GM15510 (cell line): Measurements from ENCODE around the gene RBFOX2.

Source experiments
- POLR2A ChIP-seq: IDR thresholded peaks from 3 replicates; pipeline ENCODE4 v1.6.1; 2011; ENCODE audit warnings: borderline replicate concordance; ENCODE audit not compliant: insufficient read length; ENCODE audit errors: extremely low read depth

The RBFOX2 gene

DNA sequence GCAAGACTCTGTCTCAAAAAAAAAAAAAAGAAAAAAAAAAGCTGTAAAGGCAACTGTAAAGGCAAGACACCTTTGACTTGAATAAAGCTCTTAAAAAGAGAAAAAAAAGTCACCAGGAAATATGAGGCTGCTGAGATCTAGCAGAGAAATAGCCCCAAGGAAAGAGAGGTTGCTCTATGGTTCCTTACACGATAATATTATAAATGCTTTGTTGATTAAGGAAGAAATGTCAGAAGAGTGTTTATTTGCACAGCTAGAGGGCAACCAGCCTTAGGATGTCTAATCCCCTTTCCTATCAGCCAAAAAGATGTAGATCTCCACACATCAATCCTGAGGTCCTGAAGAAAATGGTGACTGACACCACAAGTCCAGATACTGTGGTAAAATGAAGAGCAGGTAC, 32.0 kb downstream of the RBFOX2 start:
- TF ChIP-seq POLR2A, result no peak

DNA sequence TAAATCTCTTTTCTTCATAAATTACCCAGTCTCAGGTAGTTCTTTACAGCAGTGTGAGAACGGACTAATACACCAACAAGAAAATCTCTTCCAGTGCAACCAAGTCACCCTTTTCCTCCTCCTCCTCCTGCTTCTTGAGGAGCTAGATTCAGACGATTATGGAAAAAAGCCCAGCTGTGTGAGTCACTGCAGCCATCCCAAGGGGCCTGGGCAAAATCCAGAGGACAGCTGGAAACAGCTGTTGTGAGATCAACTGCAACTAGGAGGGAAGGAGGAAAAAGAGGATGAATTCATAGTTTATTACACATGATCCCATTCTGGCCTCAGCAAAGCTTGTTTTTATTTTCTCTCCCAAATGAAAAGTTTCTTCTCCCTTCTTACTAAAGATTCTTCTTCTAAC, 32.9 kb downstream of the RBFOX2 start:
- TF ChIP-seq POLR2A, result no peak

GRCh38 chr22:35995348-35995747, 33.3 kb downstream of the RBFOX2 start:
- TF ChIP-seq POLR2A, result no peak

DNA sequence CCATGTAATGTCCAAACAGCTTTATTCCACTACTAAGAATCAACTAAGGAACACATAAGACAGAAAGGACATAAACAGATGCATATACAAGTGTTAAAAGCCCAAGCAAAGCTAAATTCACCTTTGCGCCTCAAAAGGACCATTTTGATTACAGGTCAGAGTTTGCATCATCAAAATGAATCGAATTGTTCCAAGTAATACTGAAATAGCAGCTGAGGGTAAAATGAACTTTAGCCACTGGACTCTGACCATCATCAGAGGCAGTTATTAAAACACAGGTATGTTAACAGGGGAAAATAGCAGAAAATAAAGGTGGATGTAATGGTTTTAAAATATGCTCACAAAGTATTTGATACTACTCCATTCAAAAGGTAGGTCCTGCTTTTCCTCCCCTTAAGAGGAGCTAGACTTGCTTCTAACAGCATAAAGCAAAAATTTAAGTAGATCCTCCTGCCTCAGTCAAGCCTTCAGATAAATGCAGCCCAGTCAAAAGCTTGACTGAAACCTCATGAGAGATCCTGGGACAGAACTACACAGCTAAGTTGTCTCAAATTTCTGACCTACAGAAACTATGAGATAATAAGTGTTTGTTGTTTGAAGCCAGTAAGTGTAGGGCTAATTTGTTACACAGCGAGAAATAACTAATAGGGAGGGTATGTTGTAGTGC, 35.4 kb downstream of the RBFOX2 start:
- no peak for TF ChIP-seq POLR2A

GRCh38 chr22:35991168-35991567, 37.5 kb downstream of the RBFOX2 start:
- TF ChIP-seq POLR2A, result no peak

GRCh38 chr22:35988030-35988429, 40.6 kb downstream of the RBFOX2 start:
- TF ChIP-seq POLR2A, result no peak

DNA sequence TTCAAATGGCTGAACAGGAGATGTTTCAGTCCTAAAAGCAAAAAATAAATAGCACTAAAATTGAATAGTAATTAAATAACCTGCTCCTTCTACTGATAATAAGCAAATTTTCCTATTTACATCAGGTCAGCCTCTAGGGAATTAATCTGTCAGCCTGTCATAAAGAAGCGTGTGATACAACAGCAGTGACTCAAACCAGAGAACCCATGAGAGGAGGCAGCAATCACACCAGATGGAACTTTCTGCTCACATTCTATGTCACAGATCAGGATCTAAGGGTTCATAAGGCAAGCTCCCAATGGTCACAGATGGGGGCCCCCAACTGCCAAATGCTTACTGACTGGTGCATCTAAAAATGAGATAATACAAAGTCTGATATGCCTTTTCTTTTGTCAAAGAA, 41.1 kb downstream of the RBFOX2 start:
- no peak for TF ChIP-seq POLR2A

DNA sequence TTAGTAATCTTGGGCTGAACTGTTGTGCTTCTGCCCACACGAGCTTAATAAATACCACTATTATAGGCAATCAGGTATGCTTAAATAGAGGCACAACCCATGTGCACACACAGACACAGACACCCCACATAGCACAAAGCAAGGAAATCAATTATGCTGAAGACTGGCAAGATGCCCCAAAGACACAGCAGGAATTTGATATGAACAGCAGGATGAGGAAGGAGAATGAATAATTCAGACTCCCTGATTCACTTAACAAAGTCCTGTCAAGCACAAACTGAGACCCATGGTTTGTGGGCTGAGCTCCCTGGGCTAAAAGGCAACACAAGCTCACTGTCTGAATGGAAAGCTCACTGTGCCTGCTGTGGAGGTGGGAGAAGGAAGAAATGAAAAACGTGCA, 42.5 kb downstream of the RBFOX2 start:
- no peak for TF ChIP-seq POLR2A

DNA sequence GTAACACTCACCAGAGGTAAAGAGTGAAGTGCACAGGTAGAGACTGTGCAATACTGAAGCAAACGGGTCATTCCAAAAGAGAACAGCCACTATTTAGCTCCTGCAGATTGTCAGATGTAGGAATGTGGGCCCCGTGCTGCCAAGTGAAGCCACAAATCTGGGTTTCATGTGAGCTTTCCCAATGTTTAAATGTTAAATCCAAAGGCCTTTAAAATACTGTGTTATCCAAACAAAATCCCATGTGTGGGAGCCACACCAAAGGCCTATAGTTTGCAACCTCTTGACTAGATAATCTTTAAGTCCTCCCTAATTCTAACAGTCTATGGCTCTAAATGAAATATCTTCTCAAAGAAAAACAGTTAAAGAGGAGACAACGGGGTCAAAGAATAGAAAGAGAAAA, 43.3 kb downstream of the RBFOX2 start:
- TF ChIP-seq POLR2A, result no peak

- TF ChIP-seq POLR2A, result no peak
These were observed 44.1 kb downstream of the RBFOX2 start for GRCh38 chr22:35984183-35985175.

- TF ChIP-seq POLR2A, result no peak
These were observed 46.7 kb downstream of the RBFOX2 start for GRCh38 chr22:35981900-35982299.

GRCh38 chr22:35978889-35979288, 49.7 kb downstream of the RBFOX2 start:
- TF ChIP-seq POLR2A, result no peak

- TF ChIP-seq POLR2A, result no peak
These were observed 50.4 kb downstream of the RBFOX2 start for GRCh38 chr22:35978201-35978600.

DNA sequence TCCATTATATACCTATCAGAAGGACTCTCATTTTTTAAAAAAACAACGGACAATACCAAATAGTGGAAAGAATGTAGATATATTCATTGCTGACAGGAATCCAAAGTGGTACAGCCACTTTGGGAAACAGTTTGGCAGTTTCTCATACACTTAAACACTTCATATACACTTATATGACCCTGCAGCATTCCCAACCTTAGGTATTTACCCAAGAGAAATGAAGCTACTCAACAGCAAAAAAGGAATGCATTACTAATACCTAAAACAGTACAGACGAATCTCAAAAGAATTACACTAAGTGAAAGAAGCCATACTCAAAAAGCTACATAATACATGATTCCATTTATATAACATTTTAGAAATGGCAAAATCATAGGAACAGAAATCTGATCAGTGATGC, 51.5 kb downstream of the RBFOX2 start:
- no peak for TF ChIP-seq POLR2A

GRCh38 chr22:35973388-35973787, 55.2 kb downstream of the RBFOX2 start:
- TF ChIP-seq POLR2A, result no peak

GRCh38 chr22:35972559-35972958, 56.1 kb downstream of the RBFOX2 start:
- no peak for TF ChIP-seq POLR2A
